Measurements from ENCODE around the gene NOL3. TPM values are rescaled to one million over a fixed set of nuclear protein-coding genes. Genes with fewer than 3 reads are reported as not detected.

The NOL3 gene
- total and polyA plus RNA-seq, 2 of the 13 experiments (the other 11 are each of a cell fraction or from before 2014, with no cell fraction given): 5.7 to 20.5 TPM

- no peak for TF ChIP-seq EHMT2 (IDR thresholded peaks at IDR 0.05; ENCODE audit: borderline replicate concordance, low read depth, low read length)
- no peak for TF ChIP-seq ZUFSP (CRISPR knock-in tag; IDR thresholded peaks at IDR 0.05; ENCODE audit: borderline replicate concordance)
- TF ChIP-seq ZNF619 (CRISPR knock-in tag; IDR thresholded peaks at IDR 0.05): peak; percentile 21; the same call in 1 of the 2 replicates
- TF ChIP-seq, protein P1, sequence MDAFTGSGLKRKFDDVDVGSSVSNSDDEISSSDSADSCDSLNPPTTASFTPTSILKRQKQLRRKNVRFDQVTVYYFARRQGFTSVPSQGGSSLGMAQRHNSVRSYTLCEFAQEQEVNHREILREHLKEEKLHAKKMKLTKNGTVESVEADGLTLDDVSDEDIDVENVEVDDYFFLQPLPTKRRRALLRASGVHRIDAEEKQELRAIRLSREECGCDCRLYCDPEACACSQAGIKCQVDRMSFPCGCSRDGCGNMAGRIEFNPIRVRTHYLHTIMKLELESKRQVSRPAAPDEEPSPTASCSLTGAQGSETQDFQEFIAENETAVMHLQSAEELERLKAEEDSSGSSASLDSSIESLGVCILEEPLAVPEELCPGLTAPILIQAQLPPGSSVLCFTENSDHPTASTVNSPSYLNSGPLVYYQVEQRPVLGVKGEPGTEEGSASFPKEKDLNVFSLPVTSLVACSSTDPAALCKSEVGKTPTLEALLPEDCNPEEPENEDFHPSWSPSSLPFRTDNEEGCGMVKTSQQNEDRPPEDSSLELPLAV (CRISPR knock-in tag; conservative IDR thresholded peaks at IDR 0.05; ENCODE audit: low read depth): no peak
- peak; percentile 67 for TF ChIP-seq HDAC1 (CRISPR knock-in tag; IDR thresholded peaks at IDR 0.05)
- TF ChIP-seq HNRNPL (IDR thresholded peaks at IDR 0.05; ENCODE audit: low read depth, low read length): 0 out of 2 replicates have a peak, but pooled peaks have one; percentile 20
- TF ChIP-seq ZFX (CRISPR knock-in tag; IDR thresholded peaks at IDR 0.05; ENCODE audit: low read depth): peak; percentile 96
- 0 out of 2 replicates have a peak, but pooled peaks have one; percentile 60 for TF ChIP-seq ZNF44 (CRISPR knock-in tag; IDR thresholded peaks at IDR 0.05)
- no peak for TF ChIP-seq ZNF33A (CRISPR knock-in tag; IDR thresholded peaks at IDR 0.05; ENCODE audit: borderline replicate concordance)
- TF ChIP-seq FOXO4 (CRISPR knock-in tag; conservative IDR thresholded peaks at IDR 0.05): no peak
- 0 out of 2 replicates have a peak, but pooled peaks have one; percentile 53 for TF ChIP-seq KMT2A (CRISPR knock-in tag; IDR thresholded peaks at IDR 0.05)
- TF ChIP-seq, protein P2, sequence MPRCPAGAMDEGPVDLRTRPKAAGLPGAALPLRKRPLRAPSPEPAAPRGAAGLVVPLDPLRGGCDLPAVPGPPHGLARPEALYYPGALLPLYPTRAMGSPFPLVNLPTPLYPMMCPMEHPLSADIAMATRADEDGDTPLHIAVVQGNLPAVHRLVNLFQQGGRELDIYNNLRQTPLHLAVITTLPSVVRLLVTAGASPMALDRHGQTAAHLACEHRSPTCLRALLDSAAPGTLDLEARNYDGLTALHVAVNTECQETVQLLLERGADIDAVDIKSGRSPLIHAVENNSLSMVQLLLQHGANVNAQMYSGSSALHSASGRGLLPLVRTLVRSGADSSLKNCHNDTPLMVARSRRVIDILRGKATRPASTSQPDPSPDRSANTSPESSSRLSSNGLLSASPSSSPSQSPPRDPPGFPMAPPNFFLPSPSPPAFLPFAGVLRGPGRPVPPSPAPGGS (CRISPR knock-in tag; IDR thresholded peaks at IDR 0.05): 0 out of 2 replicates have a peak, but pooled peaks have one; percentile 67
- 0 out of 2 replicates have a peak, but pooled peaks have one; percentile 41 for TF ChIP-seq CREM (IDR thresholded peaks at IDR 0.05)
- no peak for TF ChIP-seq CREM (CRISPR knock-in tag; IDR thresholded peaks at IDR 0.05)
- no peak for TF ChIP-seq SNAI1 (CRISPR knock-in tag; IDR thresholded peaks at IDR 0.05; ENCODE audit: borderline replicate concordance)
- TF ChIP-seq SIX1 (CRISPR knock-in tag; IDR thresholded peaks at IDR 0.05; ENCODE audit: borderline replicate concordance): no peak
- TF ChIP-seq TFAP4 (IDR thresholded peaks at IDR 0.05; ENCODE audit: borderline replicate concordance, low read depth): peak; percentile 66; the same call in 1 of the 2 replicates
- no peak for TF ChIP-seq HNRNPUL1 (IDR thresholded peaks at IDR 0.05; ENCODE audit: low read depth, low read length)
- TF ChIP-seq WIZ (CRISPR knock-in tag; IDR thresholded peaks at IDR 0.05): peak; percentile 88
- TF ChIP-seq ZNF670 (CRISPR knock-in tag; IDR thresholded peaks at IDR 0.05; ENCODE audit: borderline replicate concordance): peak; percentile 68; the same call in 1 of the 2 replicates
- no peak for TF ChIP-seq TEAD2 (CRISPR knock-in tag; IDR thresholded peaks at IDR 0.05)
- TF ChIP-seq SRY (CRISPR knock-in tag; IDR thresholded peaks at IDR 0.05): no peak; the same call in 1 of the 2 replicates
- peak in 1 of 2 experiments; percentile 45; a peak in 1 of 4 replicates for TF ChIP-seq POLR2A (IDR thresholded peaks at IDR 0.05; ENCODE audit: insufficient read depth in 1 of 2, low read depth in 2 of 2, low read length in 2 of 2)
- no peak for TF ChIP-seq RFXANK (CRISPR knock-in tag; IDR thresholded peaks at IDR 0.05)
Observed at GRCh38 chr16:67170168-67170948, at the start of gene NOL3 (continued).
